Skeletal muscle satellite cell (primary cell): ENCODE results near the gene CACNB2.
A peak's percentile ranks its signal among the peaks of the same experiment; 100 is the strongest.

Experiments
- H3K27me3 ChIP-seq: 2 replicates; pipeline ENCODE4 v1.7.0; 2013; ENCODE audit warnings: low read length; ENCODE audit not compliant: control insufficient read depth, insufficient read depth
- H3K36me3 ChIP-seq: 2 replicates; pipeline ENCODE4 v1.7.0; 2013; ENCODE audit warnings: mild to moderate bottlenecking, control low read depth, low read length; ENCODE audit not compliant: insufficient read depth
- H3K4me1 ChIP-seq: 2 replicates; pipeline ENCODE4 v1.7.0; 2013; ENCODE audit warnings: low read length; ENCODE audit not compliant: control insufficient read depth, insufficient read depth
- H3K4me2 ChIP-seq: 2 replicates; pipeline ENCODE4 v1.7.0; 2013; ENCODE audit warnings: mild to moderate bottlenecking, low read length
- H3K4me3 ChIP-seq: 2 replicates; pipeline ENCODE4 v1.7.0; 2013; ENCODE audit warnings: low read length
- H3K9ac ChIP-seq: 2 replicates; pipeline ENCODE4 v1.7.0; 2013; ENCODE audit warnings: mild to moderate bottlenecking, low read depth, low read length, moderate library complexity
- H3K9me3 ChIP-seq: replicated peaks from 2 replicates; pipeline ENCODE4 v1.7.0; 2013; ENCODE audit warnings: mild to moderate bottlenecking, control low read depth, low read length

CACNB2 gene

GRCh38 chr10:18235477-18235876 is 95.3 kb downstream of the CACNB2 start:
- Histone ChIP-seq H3K4me2 (no peak overlapping the region), H3K9me3 (no peaks in the 10 kb centered on the region), H3K9ac (no peak overlapping the region), H3K36me3 (no peaks in the 10 kb centered on the region), H3K27me3 (peaks cover 6% of the 10 kb centered on the region), H3K4me3 (no peak overlapping the region), H3K4me1 (peaks cover 20% of the 10 kb centered on the region)

- no peak overlapping the region for H3K4me2 ChIP-seq
- H3K9me3 ChIP-seq = no peaks in the 10 kb centered on the region
- H3K36me3 ChIP-seq = no peaks in the 10 kb centered on the region
- peaks cover 6% of the 10 kb centered on the region for H3K27me3 ChIP-seq
- H3K9ac ChIP-seq = no peak overlapping the region
- H3K4me3 ChIP-seq = no peak overlapping the region
- peaks cover 15% of the 10 kb centered on the region for H3K4me1 ChIP-seq
Observed at GRCh38 chr10:18236756-18237155, 96.5 kb downstream of the CACNB2 start.

GRCh38 chr10:18238870-18239485 is 98.8 kb downstream of the CACNB2 start:
- Histone ChIP-seq H3K4me2 (no peak overlapping the region), H3K27me3 (peaks cover 6% of the 10 kb centered on the region), H3K4me1 (peaks cover 13% of the 10 kb centered on the region), H3K4me3 (no peak overlapping the region), H3K9ac (no peak overlapping the region), H3K9me3 (no peaks in the 10 kb centered on the region), H3K36me3 (no peaks in the 10 kb centered on the region)

DNA sequence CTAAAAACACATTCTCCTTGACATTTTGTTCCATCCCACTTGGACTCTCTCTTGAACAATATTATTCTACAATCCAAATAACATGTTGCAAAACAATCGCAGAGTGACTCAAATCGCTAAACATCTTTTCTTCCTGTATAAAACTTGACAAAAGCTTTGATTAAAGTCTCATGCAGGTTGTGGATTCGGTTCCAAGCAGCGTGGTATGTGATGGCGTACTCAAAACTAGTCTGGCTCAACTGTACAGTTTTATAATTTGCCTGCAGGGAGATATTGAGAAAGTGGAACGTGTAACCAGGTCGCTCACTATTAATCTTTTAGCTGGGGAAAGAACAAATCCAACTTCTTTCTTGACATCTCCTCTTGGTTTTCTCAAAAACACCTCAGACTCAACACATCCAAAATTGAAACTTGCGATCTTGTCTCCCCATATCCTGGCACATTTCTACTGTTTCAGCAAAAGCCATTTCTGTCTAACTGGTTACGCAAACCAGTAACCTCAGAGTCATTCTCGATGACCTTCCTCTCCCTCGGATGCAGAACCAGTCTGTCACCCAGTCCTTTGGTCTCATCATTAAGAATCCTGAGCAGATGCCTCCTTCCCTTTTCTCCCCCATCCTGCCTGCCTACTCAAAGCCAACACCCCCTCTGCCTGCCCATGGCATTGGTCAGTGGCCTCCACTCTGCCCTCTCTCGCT is 100.1 kb downstream of the CACNB2 start:
- no peaks in the 10 kb centered on the region for H3K36me3 ChIP-seq
- peaks cover 13% of the 10 kb centered on the region for H3K4me1 ChIP-seq
- H3K9ac ChIP-seq = no peak overlapping the region
- no peaks in the 10 kb centered on the region for H3K9me3 ChIP-seq
- peak overlapping the region; percentile 9 for H3K4me2 ChIP-seq
- no peak overlapping the region for H3K4me3 ChIP-seq
- H3K27me3 ChIP-seq = peaks cover 6% of the 10 kb centered on the region

DNA sequence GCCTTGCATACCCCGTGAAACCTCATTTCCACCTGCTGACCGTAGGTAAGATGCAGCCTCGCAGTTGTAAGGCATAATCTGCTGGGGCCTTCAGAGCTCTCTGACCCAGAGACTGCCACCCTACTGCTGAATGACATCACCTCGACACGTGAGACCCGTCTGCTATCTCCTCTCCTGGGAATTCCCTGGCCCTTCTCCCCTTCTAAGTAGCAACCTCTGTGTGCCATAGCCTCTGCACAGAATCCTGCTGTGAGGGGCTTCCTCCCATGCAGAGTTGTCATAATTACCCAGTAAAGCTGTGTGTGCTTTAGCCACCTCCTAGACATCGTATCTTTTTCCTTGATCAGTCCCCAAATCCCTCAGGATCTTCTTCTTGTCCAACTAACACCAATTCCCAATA is 106.7 kb downstream of the CACNB2 start:
- Histone ChIP-seq H3K9me3 (no peaks in the 10 kb centered on the region), H3K36me3 (no peaks in the 10 kb centered on the region), H3K4me2 (no peak overlapping the region), H3K9ac (no peak overlapping the region), H3K4me3 (no peak overlapping the region), H3K27me3 (peaks cover 24% of the 10 kb centered on the region), H3K4me1 (no peaks in the 10 kb centered on the region)

DNA sequence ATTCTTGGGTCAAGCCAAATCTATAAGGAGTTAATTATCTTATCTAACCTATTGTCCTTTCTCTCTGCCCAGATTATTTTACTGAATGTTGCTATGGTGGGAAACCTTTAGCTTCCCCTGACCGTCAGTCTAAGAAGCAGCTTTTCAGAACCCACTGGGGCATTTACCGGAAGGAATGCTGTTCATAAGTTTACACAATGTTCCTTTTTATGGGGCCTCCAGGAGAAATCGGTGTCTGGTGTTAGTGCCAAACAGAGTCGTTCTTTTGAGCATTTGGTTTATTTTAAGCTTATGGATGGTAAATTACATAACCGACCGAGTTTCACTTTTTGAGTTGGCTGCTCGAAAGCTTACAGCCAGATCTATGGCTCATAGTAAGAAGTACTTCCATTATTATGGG is 111.9 kb downstream of the CACNB2 start:
- Histone ChIP-seq H3K27me3 (peaks cover 39% of the 10 kb centered on the region), H3K9me3 (no peaks in the 10 kb centered on the region), H3K4me2 (no peak overlapping the region), H3K36me3 (no peaks in the 10 kb centered on the region), H3K4me1 (peaks cover 8% of the 10 kb centered on the region), H3K9ac (no peak overlapping the region), H3K4me3 (no peak overlapping the region)

DNA sequence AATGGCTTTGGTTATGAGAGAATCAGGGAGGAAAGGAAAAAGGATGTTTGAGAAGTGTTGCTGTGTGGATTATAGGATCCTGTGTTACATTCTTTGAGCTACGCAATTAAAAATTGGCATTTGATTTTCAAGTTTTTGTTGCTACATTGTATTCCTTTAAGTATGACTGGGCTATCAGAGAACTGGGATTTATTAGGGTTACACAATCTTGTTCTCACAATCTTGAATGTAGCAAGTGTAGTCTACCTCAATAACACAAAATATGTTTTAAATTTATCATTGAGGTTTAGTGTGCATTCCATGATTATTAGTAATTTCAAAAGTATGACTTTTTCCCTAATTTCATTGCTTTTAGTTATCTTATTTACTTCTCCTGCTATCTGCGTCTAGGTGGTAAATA is 113.9 kb downstream of the CACNB2 start:
- Histone ChIP-seq H3K4me3 (no peak overlapping the region), H3K4me2 (no peak overlapping the region)

DNA sequence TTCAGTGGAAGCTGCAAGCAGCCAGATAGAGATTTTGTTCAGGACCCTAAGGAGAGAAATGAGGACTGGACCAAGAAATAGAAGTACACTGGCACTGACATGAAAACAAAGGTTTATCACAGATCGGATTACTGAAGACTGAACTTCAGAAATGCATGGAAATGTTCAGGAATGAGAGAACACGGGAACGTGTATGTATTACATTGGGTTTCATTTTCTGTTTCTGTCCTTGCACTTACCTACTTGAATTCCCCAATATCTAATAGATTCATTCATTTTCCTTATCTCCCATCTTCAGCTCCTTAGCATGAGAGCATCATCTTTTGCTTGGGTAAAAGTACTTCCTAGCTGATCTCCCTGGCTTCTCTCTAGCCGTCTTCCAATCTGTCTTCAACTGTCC is 114.5 kb downstream of the CACNB2 start:
- no peak overlapping the region for H3K4me2 ChIP-seq
- no peaks in the 10 kb centered on the region for H3K36me3 ChIP-seq
- no peak overlapping the region for H3K4me3 ChIP-seq
- H3K9ac ChIP-seq = no peak overlapping the region
- peaks cover 8% of the 10 kb centered on the region for H3K4me1 ChIP-seq
- peaks cover 19% of the 10 kb centered on the region for H3K27me3 ChIP-seq
- H3K9me3 ChIP-seq = no peaks in the 10 kb centered on the region

More for the DNA sequence above, 113.9 kb downstream of the CACNB2 start:
- Histone ChIP-seq H3K4me1 (peaks cover 8% of the 10 kb centered on the region), H3K9me3 (no peaks in the 10 kb centered on the region), H3K36me3 (no peaks in the 10 kb centered on the region), H3K27me3 (peaks cover 24% of the 10 kb centered on the region), H3K9ac (no peak overlapping the region)

DNA sequence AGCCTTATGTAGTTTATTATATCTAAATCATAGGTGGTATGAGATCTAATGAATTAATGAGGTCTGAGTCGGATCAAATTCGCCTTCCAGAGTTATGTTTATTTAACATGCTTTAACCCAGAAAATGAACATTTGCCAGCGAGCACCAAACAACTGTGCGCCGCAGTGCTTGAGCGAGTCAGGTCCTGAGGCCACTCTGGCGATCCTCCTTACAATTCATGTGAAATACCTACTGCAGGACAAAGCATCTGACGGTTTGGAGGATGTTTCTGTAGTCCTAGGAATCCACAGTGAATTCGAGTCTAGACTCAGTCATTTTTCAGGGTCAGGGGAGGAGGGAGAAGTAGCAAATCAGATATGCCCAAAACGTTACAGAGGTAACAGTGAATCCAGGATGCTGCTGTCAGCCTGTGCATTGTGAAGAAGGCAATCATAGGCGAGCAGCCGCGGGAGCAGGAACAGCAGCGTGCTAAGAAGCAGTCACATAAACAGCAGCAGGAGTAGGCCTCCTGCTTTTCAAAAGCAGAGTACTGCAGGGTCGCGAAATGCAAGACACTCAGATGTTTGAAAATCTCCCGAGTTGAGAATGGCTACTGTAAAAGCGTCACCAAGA is 120.2 kb downstream of the CACNB2 start:
- Histone ChIP-seq H3K36me3 (no peaks in the 10 kb centered on the region), H3K27me3 (peaks cover 23% of the 10 kb centered on the region), H3K9me3 (no peaks in the 10 kb centered on the region), H3K4me3 (no peak overlapping the region), H3K9ac (no peak overlapping the region), H3K4me2 (no peak overlapping the region), H3K4me1 (no peaks in the 10 kb centered on the region)

DNA sequence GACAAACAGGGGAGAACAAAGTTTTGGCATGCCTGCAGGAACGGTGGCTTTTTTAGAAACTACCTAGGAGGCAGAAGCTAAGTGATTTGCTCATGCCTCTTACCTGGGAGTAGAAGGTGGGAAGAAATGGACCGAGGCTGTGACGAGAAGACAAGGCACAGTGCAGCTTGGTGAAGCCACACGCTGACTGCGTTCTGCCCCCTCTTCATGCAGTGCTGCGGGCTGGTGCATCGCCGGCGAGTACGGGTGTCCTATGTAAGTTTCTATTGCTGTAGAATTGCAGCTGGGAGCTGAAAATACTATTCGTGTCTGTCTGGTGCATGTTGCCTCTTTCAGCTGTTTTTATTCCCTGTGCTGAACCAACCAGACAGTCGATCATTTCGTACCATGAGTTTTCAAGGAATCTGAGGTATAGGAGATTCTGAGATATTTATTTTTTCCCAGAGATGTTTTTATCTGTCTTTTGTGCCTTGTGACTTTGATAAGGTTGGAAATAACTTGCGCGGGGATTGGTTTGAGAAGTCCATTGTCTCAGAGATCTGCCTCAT is 120.9 kb downstream of the CACNB2 start:
- Histone ChIP-seq H3K9ac (no peak overlapping the region), H3K36me3 (no peaks in the 10 kb centered on the region), H3K9me3 (no peaks in the 10 kb centered on the region), H3K4me1 (no peaks in the 10 kb centered on the region), H3K4me2 (no peak overlapping the region), H3K4me3 (no peak overlapping the region), H3K27me3 (peaks cover 20% of the 10 kb centered on the region)

DNA sequence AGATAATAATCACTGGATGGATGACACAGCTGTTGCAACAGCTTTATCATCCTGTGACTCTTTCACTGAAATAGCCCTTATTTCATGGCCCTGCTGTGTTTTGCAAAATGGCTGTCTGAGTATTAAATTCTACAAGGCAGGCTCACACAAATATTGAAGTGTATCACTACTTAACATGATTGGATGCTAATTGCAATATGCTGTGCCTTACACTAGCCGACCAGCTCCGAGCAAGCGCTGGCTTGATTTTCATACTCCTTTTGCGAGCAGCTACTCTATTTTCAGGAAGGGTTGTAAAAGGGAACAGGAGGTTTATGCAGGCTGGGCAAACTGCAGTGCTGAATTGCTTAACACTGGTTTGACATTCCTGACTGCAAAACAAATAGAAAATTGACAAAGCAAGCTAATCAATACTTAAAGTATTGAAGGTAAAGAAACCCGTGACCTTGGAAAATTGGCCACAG is 121.6 kb downstream of the CACNB2 start:
- H3K4me1 ChIP-seq = no peaks in the 10 kb centered on the region
- no peak overlapping the region for H3K4me3 ChIP-seq
- no peaks in the 10 kb centered on the region for H3K9me3 ChIP-seq
- H3K9ac ChIP-seq = no peak overlapping the region
- no peak overlapping the region for H3K4me2 ChIP-seq
- no peaks in the 10 kb centered on the region for H3K36me3 ChIP-seq
- peaks cover 20% of the 10 kb centered on the region for H3K27me3 ChIP-seq
